ENCODE measurements around the gene MUC5AC. TPM values are rescaled to one million over a fixed set of nuclear protein-coding genes. Genes with fewer than 3 reads are reported as not detected.

MUC5AC gene
- total and polyA plus RNA-seq, 2 of the 13 experiments (the other 11 are each of a cell fraction or from before 2014, with no cell fraction given) = under 0.01 TPM; not detected in 1

- no peak for DNase-seq (ENCODE audit: low spot score)
- peaks cover 3 to 36% of the 10 kb centered on the region in 2 experiments; a peak in 4 of 5 replicates for H3K27me3 ChIP-seq (ENCODE audit: control insufficient read depth in 1 of 2, insufficient read depth in 2 of 2, low read length in 2 of 2)
- H3K27ac ChIP-seq (ENCODE audit: extremely low read length, insufficient read depth, low read length) = no peak overlapping the region
- H3K9ac ChIP-seq (ENCODE audit: insufficient read depth, low read depth, low read length) = no peak overlapping the region
- H3K4me2 ChIP-seq (ENCODE audit: low read depth, low read length) = no peak overlapping the region
- no peaks in the 10 kb centered on the region for H3K4me1 ChIP-seq (ENCODE audit: insufficient read depth, low read length)
- H3K79me2 ChIP-seq (ENCODE audit: insufficient read depth, low read length) = no peaks in the 10 kb centered on the region
- no peak for TF ChIP-seq MEIS1 (CRISPR knock-in tag; IDR thresholded peaks at IDR 0.05; ENCODE audit: borderline replicate concordance)
- no peak for TF ChIP-seq ERF (CRISPR knock-in tag; IDR thresholded peaks at IDR 0.05)
- TF ChIP-seq ZNF367 (CRISPR knock-in tag; IDR thresholded peaks at IDR 0.05; ENCODE audit: borderline replicate concordance) = no peak
- no peak for TF ChIP-seq ATRX (CRISPR knock-in tag; IDR thresholded peaks at IDR 0.05; ENCODE audit: borderline replicate concordance)
- no peak for TF ChIP-seq ZNF691 (CRISPR knock-in tag; IDR thresholded peaks at IDR 0.05; ENCODE audit: borderline replicate concordance, low read depth)
- TF ChIP-seq ZMYM2 (CRISPR knock-in tag; IDR thresholded peaks at IDR 0.05) = no peak
- no peak for TF ChIP-seq ZNF678 (CRISPR knock-in tag; IDR thresholded peaks at IDR 0.05)
- no peak for TF ChIP-seq PRDM4 (CRISPR knock-in tag; IDR thresholded peaks at IDR 0.05; ENCODE audit: borderline replicate concordance)
- WGBS (ENCODE audit: low lambda C conversion rate) = 19% methylated on average over 7 of the region's 29 CpGs
- in situ Hi-C loops (cut with HindIII; ENCODE audit: extremely low pct_ligation_motif_present, low pct_unique_long_range_greater_than_20kb) = no loop called here
- FAIRE-seq = no peak
- no TSS peak for BruUV-seq (replicated peaks)
- H4K20me1 ChIP-seq (ENCODE audit: insufficient read depth, low read length) = no peaks in the 10 kb centered on the region
- ATAC-seq = no peak
- H3K36me3 ChIP-seq (replicated peaks in 1 of 2; ENCODE audit: control insufficient read depth in 1 of 2, insufficient read depth in 2 of 2, low read length in 2 of 2) = no peaks in the 10 kb centered on the region
- H3K9me3 ChIP-seq (ENCODE audit: low read length) = no peaks in the 10 kb centered on the region
- H3K4me3 ChIP-seq (replicated peaks in 1 of 3; ENCODE audit: insufficient read depth in 1 of 3, low read depth in 2 of 3, low read length in 3 of 3) = no peak overlapping the region
- intact Hi-C loops (cut with micrococcal nuclease; ENCODE audit: unreplicated experiment) = no loop called here
- CTCF ChIA-PET (ENCODE audit: low intra/inter-chr PET ratio, low total read pairs) = no interaction called here
- POLR2A ChIA-PET = no interaction called here
- H2AFZ ChIP-seq (ENCODE audit: low read length) = no peak overlapping the region
Observed at GRCh38 chr11:1178906-1179305, 21.2 kb downstream of the MUC5AC start.

Measured in HepG2 (cell line).